Endothelial cell of umbilical vein (primary cell): ENCODE measurements around the gene UBE2D2. TPM values are rescaled to one million over a fixed set of nuclear protein-coding genes. Genes with fewer than 3 reads are reported as not detected.
A peak's percentile ranks its signal among the peaks of the same experiment; 100 is the strongest.

ENCODE experiments used
- BruUV-seq: library from RNA; stranded (reverse); fragments of 400-500 nt; replicated peaks from 2 replicates; lab custom pipeline; 2021; lab: Mats Ljungman, UMichigan
- CTCF ChIA-PET: fragments of 300-600, 350-600 bp; sonication (Branson Sonifier 250); formaldehyde crosslinking; loops from one replicate; lab custom pipeline; 2021; ENCODE audit warnings: antibody characterized with exemption, inconsistent platforms; lab: Charles Lee
- POLR2A ChIA-PET: fragments of 300-600, 350-600 bp; sonication (Branson Sonifier 250); formaldehyde crosslinking; loops from one replicate; lab custom pipeline; 2021; ENCODE audit warnings: antibody characterized with exemption, inconsistent platforms; lab: Charles Lee
- DNase-seq: peaks from one replicate; pipeline ENCODE4 v3.0.0-alpha.2; 2011; ENCODE audit warnings: low read depth, low spot score
- FAIRE-seq: peaks from 2 replicates; lab custom pipeline; 2011; peaks lifted over from hg19 to GRCh38; lab: Jason Lieb, UNC
- H2AFZ ChIP-seq: 2 replicates; pipeline ENCODE4 v1.6.0; 2012; ENCODE audit warnings: low read depth, low read length, control low read depth, inconsistent platforms
- H3K27ac ChIP-seq: 2 replicates; pipeline ENCODE4 v1.5.1; 2011; ENCODE audit warnings: low read depth, mild to moderate bottlenecking, control low read depth, low read length, moderate library complexity; ENCODE audit not compliant: insufficient read depth
- H3K27me3 ChIP-seq, 2 experiments: 2 replicates each; pipeline versions ENCODE4 v1.6.0 to v1.6.1; 2011; ENCODE audit warnings: low read length in 2 of 2, mixed read lengths in 1 of 2; ENCODE audit not compliant: control insufficient read depth in 2 of 2, insufficient read depth in 2 of 2
- H3K36me3 ChIP-seq, 2 experiments: 2 replicates in 1 of 2; 3 replicates in 1 of 2; pipeline ENCODE4 v1.5.1; 2011; ENCODE audit warnings: low read length in 2 of 2, mild to moderate bottlenecking in 1 of 2, moderate library complexity in 1 of 2; ENCODE audit not compliant: control insufficient read depth in 2 of 2, insufficient read depth in 2 of 2; ENCODE audit errors: extremely low read depth in 1 of 2
- H3K4me1 ChIP-seq: 3 replicates; pipeline ENCODE4 v1.5.1; 2011; ENCODE audit warnings: mild to moderate bottlenecking, low read length; ENCODE audit not compliant: control insufficient read depth, insufficient read depth; ENCODE audit errors: extremely low read depth
- H3K4me2 ChIP-seq: 2 replicates; pipeline ENCODE4 v1.6.1; 2011; ENCODE audit warnings: low read length, control low read depth, mixed read lengths; ENCODE audit not compliant: insufficient read depth
- H3K4me3 ChIP-seq, 3 experiments: fragments of 200-600 bp in 1 of 3; sonication (generic), shearing (Covaris generic) in 1 of 3; replicated peaks in 1 of 3; 2 replicates each; pipeline ENCODE4 v1.5.1; 2011 to 2016; ENCODE audit warnings: control low read depth in 3 of 3, low read length in 3 of 3, mild to moderate bottlenecking in 2 of 3, inconsistent platforms in 1 of 3, low read depth in 1 of 3, moderate library complexity in 1 of 3; ENCODE audit not compliant: insufficient read depth in 1 of 3
- H3K79me2 ChIP-seq: 2 replicates; pipeline ENCODE4 v1.6.0; 2012; ENCODE audit warnings: low read length, inconsistent platforms; ENCODE audit not compliant: control insufficient read depth, insufficient read depth
- H3K9ac ChIP-seq: replicated peaks from 2 replicates; pipeline ENCODE3; 2011; ENCODE audit warnings: low read length, control low read depth; ENCODE audit not compliant: insufficient read depth; ENCODE audit errors: extremely low read depth
- H3K9me1 ChIP-seq: replicated peaks from 3 replicates; pipeline ENCODE4 v1.6.0; 2011; ENCODE audit warnings: mild to moderate bottlenecking, low read length; ENCODE audit not compliant: control insufficient read depth, insufficient read depth; ENCODE audit errors: extremely low read depth
- H3K9me3 ChIP-seq: replicated peaks from 2 replicates; pipeline ENCODE4 v1.5.1; 2012; ENCODE audit warnings: low read length, inconsistent platforms; ENCODE audit not compliant: control insufficient read depth, insufficient read depth
- H4K20me1 ChIP-seq: replicated peaks from 2 replicates; pipeline ENCODE3; 2011; ENCODE audit warnings: mild to moderate bottlenecking, low read length; ENCODE audit not compliant: control insufficient read depth, insufficient read depth; ENCODE audit errors: extremely low read depth
- EZH2 ChIP-seq: IDR thresholded peaks from 2 replicates; pipeline ENCODE4 v1.6.1; 2012; ENCODE audit warnings: borderline replicate concordance, low read depth, mild to moderate bottlenecking, moderate library complexity, low read length, inconsistent platforms; ENCODE audit not compliant: severe bottlenecking
- FOS ChIP-seq: IDR thresholded peaks from 2 replicates; pipeline ENCODE4 v1.6.1; 2011; ENCODE audit warnings: mild to moderate bottlenecking, low read length, moderate library complexity, borderline replicate concordance; ENCODE audit not compliant: insufficient read depth
- GATA2 ChIP-seq: IDR thresholded peaks from 2 replicates; pipeline ENCODE4 v1.7.0; 2011; ENCODE audit warnings: low read depth, mild to moderate bottlenecking, moderate library complexity, mixed read lengths, low read length; ENCODE audit not compliant: insufficient read length, insufficient read depth
- JUN ChIP-seq: IDR thresholded peaks from 2 replicates; pipeline ENCODE4 v1.6.1; 2011; ENCODE audit warnings: borderline replicate concordance, low read depth; ENCODE audit not compliant: insufficient read length, insufficient read depth
- MAX ChIP-seq: IDR thresholded peaks from 2 replicates; pipeline ENCODE4 v1.6.1; 2011; ENCODE audit not compliant: insufficient read depth, insufficient read length
- MYC ChIP-seq: IDR thresholded peaks from one replicate; pipeline ENCODE4 v1.6.1; 2011; ENCODE audit warnings: mild to moderate bottlenecking, low read depth, low read length
- POLR2A ChIP-seq: IDR thresholded peaks from 2 replicates; pipeline ENCODE4 v1.6.1; 2012; ENCODE audit warnings: low read depth, mild to moderate bottlenecking, control low read depth, low read length
- POLR2AphosphoS5 ChIP-seq: IDR thresholded peaks from 2 replicates; pipeline ENCODE4 v1.6.1; 2012; ENCODE audit warnings: low read depth, mild to moderate bottlenecking, control low read depth, low read length, moderate library complexity; ENCODE audit not compliant: insufficient read depth
- dilution Hi-C: fragments of 300-500 bp; cut with MboI; formaldehyde crosslinking; loops from one replicate; pipeline ENCODE4 v1.15.0; 2019; ENCODE audit warnings: low sequenced_read_pairs; ENCODE audit not compliant: extremely low pct_ligation_motif_present
- intact Hi-C: fragments of 100-400 bp; cut with micrococcal nuclease; formaldehyde crosslinking; loops from one replicate; pipeline ENCODE4 v1.10.0; 2022
- polyA plus RNA-seq, 4 experiments: library from polyadenylated mRNA; depleted of rRNA in 3 of 4; stranded (reverse) in 3 of 4; unstranded in 1 of 4; fragments of >200 nt; gene quantifications; 2 replicates each; pipeline versions ENCODE4 v1.2.1 to v1.2.3, GENCODE V29; 2011 to 2012; ENCODE audit warnings: missing spikeins in 1 of 4
- total RNA-seq: library from RNA; stranded (reverse); gene quantifications from 2 replicates; pipeline ENCODE4 v1.2.3, GENCODE V29; 2021

UBE2D2 gene
- total and polyA plus RNA-seq, 2 donors (not counting 3 experiments of a cell fraction or from before 2014, with no cell fraction given): 45.0 to 156 TPM

GRCh38 chr5:139660105-139660922 is 99.2 kb downstream of the UBE2D2 start:
- CTCF ChIA-PET: interaction anchor here (1.0 to 5.4 kb wide), 12 partner anchors 9 to 110 kb away, joined by 3 to 33 read pairs (median 12); partner anchors contain the start of gene CXXC5
- H3K36me3 ChIP-seq: no peaks in the 10 kb centered on the region

More at GRCh38 chr5:139660105-139660922, 99.2 kb downstream of the UBE2D2 start:
- peak overlapping the region; percentile 63 for H3K27ac ChIP-seq
- H3K9ac ChIP-seq: peak overlapping the region; percentile 15
- FAIRE-seq (peak; percentile 83), DNase-seq (peak; percentile 50)
- no peaks in the 10 kb centered on the region for H3K9me1 ChIP-seq
- POLR2A ChIA-PET: interaction anchor here (0.6 to 1.6 kb wide), 6 partner anchors 9 to 142 kb away, joined by 3 to 7 read pairs (median 3); partner anchors contain the start of gene CXXC5
- H3K9me3 ChIP-seq: no peaks in the 10 kb centered on the region
- TF ChIP-seq EZH2 (no peak), JUN (no peak), MYC (no peak), POLR2A (peak; percentile 54), FOS (peak; percentile 13), MAX (no peak), GATA2 (no peak), POLR2AphosphoS5 (peak; percentile 81)
- no peaks in the 10 kb centered on the region for H4K20me1 ChIP-seq
- peaks cover 36% of the 10 kb centered on the region for H3K4me1 ChIP-seq
- BruUV-seq: no TSS peak
- no peak overlapping the region for H3K4me3 ChIP-seq
- H3K27me3 ChIP-seq: no peaks in the 10 kb centered on the region
- intact Hi-C loops: loop anchor here (1.0 to 2.0 kb wide), 2 partner anchors 8 to 36 kb away; no protein-coding TSS in a partner anchor
- H3K79me2 ChIP-seq: no peaks in the 10 kb centered on the region
- dilution Hi-C loops: no loop called here
- H2AFZ ChIP-seq: no peak overlapping the region
- peak overlapping the region; percentile 27 for H3K4me2 ChIP-seq
